K562 (cell line): Measurements from ENCODE around the gene TRAP1. TPM values are rescaled to one million over a fixed set of nuclear protein-coding genes. Genes with fewer than 3 reads are reported as not detected.

ENCODE experiments used
- ATAC-seq: fragments of 200-7000 bp; cut with Tn5 transposase; 3 replicates; pipeline ENCODE4 v1.9.1; 2020; ENCODE audit warnings: moderate library complexity
- BruUV-seq: library from RNA; stranded (reverse); fragments of 400-500 nt; replicated peaks from 2 replicates; lab custom pipeline; 2021; lab: Mats Ljungman, UMichigan
- CTCF ChIA-PET: fragments of 300-600 bp; formaldehyde crosslinking; extraction: SDS; loops from one replicate; lab custom pipeline; 2021; ENCODE audit warnings: low intra/inter-chr PET ratio; lab: Yijun Ruan, JAX
- POLR2A ChIA-PET: fragments of 300-600, 350-650 bp; sonication (Branson Sonifier 250); formaldehyde crosslinking; extraction: SDS; loops from one replicate; lab custom pipeline; 2021; ENCODE audit warnings: antibody characterized with exemption, inconsistent platforms; lab: Yijun Ruan, JAX
- DNase-seq, 4 experiments: peaks; one replicate each; pipeline versions ENCODE4 v3.0.0 to v3.0.0-alpha.2; 2011 to 2018; ENCODE audit warnings: low spot score in 3 of 4, mixed read lengths in 3 of 4; ENCODE audit errors: extremely low read depth in 1 of 4
- FAIRE-seq: peaks from 2 replicates; lab custom pipeline; 2011; peaks lifted over from hg19 to GRCh38; lab: Jason Lieb, UNC
- H2AFZ ChIP-seq: 2 replicates; pipeline ENCODE4 v1.6.0; 2011; ENCODE audit warnings: low read depth, low read length, control low read depth, inconsistent platforms
- H3K27ac ChIP-seq: fragments of 200-600 bp; 3 replicates; pipeline ENCODE4 v1.8.0; 2011; ENCODE audit warnings: low read depth, mild to moderate bottlenecking, control low read depth, inconsistent platforms, low read length, moderate library complexity, mixed read lengths; ENCODE audit errors: extremely low read depth
- H3K27me3 ChIP-seq, 2 experiments: fragments of 300-600 bp in 1 of 2; 2 replicates in 1 of 2; 3 replicates in 1 of 2; pipeline versions ENCODE4 v1.6.0 to v1.8.0; 2011; ENCODE audit warnings: inconsistent platforms in 2 of 2, low read length in 2 of 2, mild to moderate bottlenecking in 1 of 2, mixed read lengths in 1 of 2, moderate library complexity in 1 of 2; ENCODE audit not compliant: control insufficient read depth in 2 of 2, insufficient read depth in 2 of 2
- H3K36me3 ChIP-seq: fragments of 300-600 bp; 3 replicates; pipeline ENCODE4 v1.8.0; 2011; ENCODE audit warnings: mild to moderate bottlenecking, low read length, inconsistent platforms; ENCODE audit not compliant: control insufficient read depth, insufficient read depth
- H3K4me1 ChIP-seq, 2 experiments: fragments of 200-600 bp in 1 of 2; replicated peaks in 1 of 2; 2 replicates in 1 of 2; 3 replicates in 1 of 2; pipeline versions ENCODE4 v1.5.1 to v1.8.0; 2011; ENCODE audit warnings: inconsistent platforms in 2 of 2, low read length in 2 of 2, mild to moderate bottlenecking in 1 of 2, mixed read lengths in 1 of 2, moderate library complexity in 1 of 2; ENCODE audit not compliant: control insufficient read depth in 2 of 2, insufficient read depth in 2 of 2
- H3K4me2 ChIP-seq: 2 replicates; pipeline ENCODE4 v1.6.1; 2011; ENCODE audit warnings: low read length, control low read depth, inconsistent platforms, mixed read lengths; ENCODE audit not compliant: insufficient read depth
- H3K4me3 ChIP-seq: fragments of 200-600 bp; sonication (generic), shearing (Covaris generic); 2 replicates; pipeline ENCODE4 v1.5.1; 2016; ENCODE audit warnings: control low read depth, inconsistent platforms
- H3K79me2 ChIP-seq: fragments of 200-600 bp; 3 replicates; pipeline ENCODE4 v1.8.0; 2011; ENCODE audit warnings: low read length, inconsistent platforms; ENCODE audit not compliant: control insufficient read depth, insufficient read depth
- H3K9ac ChIP-seq, 2 experiments: 2 replicates each; pipeline versions ENCODE4 v1.6.0 to v1.6.1; 2011; ENCODE audit warnings: low read depth in 2 of 2, low read length in 2 of 2, control low read depth in 1 of 2, inconsistent platforms in 1 of 2, mild to moderate bottlenecking in 1 of 2, mixed read lengths in 1 of 2; ENCODE audit not compliant: insufficient read depth in 1 of 2
- H3K9me1 ChIP-seq: one replicate; pipeline ENCODE4 v1.6.0; 2011; ENCODE audit warnings: inconsistent platforms, mild to moderate bottlenecking, low read length, moderate library complexity; ENCODE audit not compliant: control insufficient read depth, insufficient read depth
- H3K9me3 ChIP-seq: replicated peaks from 2 replicates; pipeline ENCODE4 v1.5.1; 2011; ENCODE audit warnings: low read depth, low read length, inconsistent platforms; ENCODE audit not compliant: control insufficient read depth, insufficient read depth
- H4K20me1 ChIP-seq: replicated peaks from 2 replicates; pipeline ENCODE4 v1.6.1; 2011; ENCODE audit warnings: low read length, inconsistent platforms, mixed read lengths; ENCODE audit not compliant: control insufficient read depth, insufficient read depth
- ATF7 ChIP-seq: fragments of 450-650 bp; IDR thresholded peaks from 2 replicates; pipeline ENCODE4 v1.7.1; 2014; ENCODE audit warnings: mild to moderate bottlenecking, moderate library complexity
- ILF3 ChIP-seq: fragments of 450-650 bp; IDR thresholded peaks from 2 replicates; pipeline ENCODE4 v1.6.1; 2018; ENCODE audit warnings: antibody characterized with exemption, mild to moderate bottlenecking, moderate library complexity, borderline replicate concordance
- NCOA6 ChIP-seq: fragments of 450-650 bp; IDR thresholded peaks from 2 replicates; pipeline ENCODE4 v1.6.1; 2017; ENCODE audit warnings: mild to moderate bottlenecking
- RB1 ChIP-seq: fragments of 450-650 bp; IDR thresholded peaks from 2 replicates; pipeline ENCODE4 v1.6.1; 2017; ENCODE audit warnings: low read depth, mild to moderate bottlenecking
- SMARCA5 ChIP-seq: fragments of 450-650 bp; IDR thresholded peaks from 2 replicates; pipeline ENCODE4 v1.6.1; 2016
- ZNF444 ChIP-seq: fragments of 250-450 bp; sonication (Bioruptor Pico); IDR thresholded peaks from 2 replicates; pipeline ENCODE4 v1.4.0; 2020; ENCODE audit warnings: mild to moderate bottlenecking, moderate library complexity
- ZNF518B ChIP-seq: fragments of 250-450 bp; sonication (Bioruptor Pico); IDR thresholded peaks from 2 replicates; pipeline ENCODE4 v1.5.0; 2021; ENCODE audit warnings: mild to moderate bottlenecking, moderate library complexity
- WGBS: fragments of 100-300 bp; shearing (Covaris generic); methylation state at CpG from one replicate; pipeline ENCODE4 v1.1.6; 2016; ENCODE audit warnings: low coverage, mixed read lengths; ENCODE audit not compliant: insufficient coverage; ENCODE audit errors: missing lambda C conversion rate; 5-methylcytosine and 5-hydroxymethylcytosine counted together
- in situ Hi-C: fragments of 300-500 bp; cut with MboI; formaldehyde crosslinking; loops from 4 replicates; pipeline ENCODE4 v1.15.0; 2018; ENCODE audit warnings: inconsistent platforms, mixed read lengths
- intact Hi-C: fragments of 100-400 bp; cut with micrococcal nuclease; formaldehyde crosslinking; loops from 2 replicates; pipeline ENCODE4 v1.14.2; 2022
- polyA plus RNA-seq, 8 experiments: library from polyadenylated mRNA; depleted of rRNA in 4 of 8; stranded (reverse) in 5 of 8; unstranded in 3 of 8; fragments of >200 nt; fragmentation: Nextera tagmentation in 2 of 8; fragmentation: Illumina TruSeq in 1 of 8; extraction: Ambion mirVana in 2 of 8; extraction: Trizol in 1 of 8; gene quantifications; 2 replicates each; pipeline versions ENCODE4 v1.2.1 to v1.2.3, GENCODE V29; 2011 to 2014; ENCODE audit warnings: inconsistent platforms in 1 of 8, missing spikeins in 1 of 8
- total RNA-seq, 7 experiments: library from RNA; depleted of rRNA in 6 of 7; stranded (reverse); fragments of >200 nt in 6 of 7; fragmentation: Illumina TruSeq in 2 of 7; extraction: Trizol in 2 of 7; gene quantifications; 2 replicates each; pipeline versions ENCODE4 v1.2.1 to v1.2.3, GENCODE V29; 2011 to 2021; ENCODE audit warnings: low replicate concordance in 1 of 7

Gene TRAP1
- total and polyA plus RNA-seq, 9 of the 15 experiments (the other 6 are each of a cell fraction or from before 2014, with no cell fraction given), result 19.1 to 436 (median 301) TPM

- Histone ChIP-seq H3K27me3 (no peaks in the 10 kb centered on the region), H2AFZ (no peak overlapping the region), H3K9ac (no peak overlapping the region), H3K4me3 (no peak overlapping the region), H3K27ac (no peak overlapping the region), H3K36me3 (peaks cover 57% of the 10 kb centered on the region), H3K9me3 (no peaks in the 10 kb centered on the region), H3K4me2 (no peak overlapping the region), H4K20me1 (no peaks in the 10 kb centered on the region), H3K79me2 (no peaks in the 10 kb centered on the region), H3K4me1 (no peaks in the 10 kb centered on the region), H3K9me1 (no peaks in the 10 kb centered on the region)
- ATAC-seq, result no peak
- CTCF ChIA-PET, result no interaction called here
- intact Hi-C loops, result no loop called here
- no peak for FAIRE-seq
- 72% methylated on average over 4 of the region's 4 CpGs for WGBS
- DNase-seq, result no peak
- TF ChIP-seq ZNF444 (CRISPR knock-in tag) (no peak), RB1 (no peak), ILF3 (no peak), ATF7 (no peak), NCOA6 (no peak), ZNF518B (CRISPR knock-in tag) (no peak), SMARCA5 (no peak)
- POLR2A ChIA-PET, result no interaction called here
- in situ Hi-C loops, result no loop called here
- BruUV-seq, result no TSS peak
Observed at GRCh38 chr16:3754081-3754703, 36.9 kb upstream of the TRAP1 start.
